GM21526 (cell line): ENCODE results near the gene HELZ2.

Source experiments
- ATAC-seq: cut with Tn5 transposase; IDR thresholded peaks from one replicate; pipeline ENCODE4 v1.9.1; 2021; ENCODE audit warnings: moderate library complexity; ENCODE audit not compliant: unreplicated experiment, low FRiP score

The HELZ2 gene

GRCh38 chr20:63539441-63540370 is 34.3 kb downstream of the HELZ2 start:
- no peak for ATAC-seq

GRCh38 chr20:63539092-63539430 is 35.0 kb downstream of the HELZ2 start:
- ATAC-seq, result no peak

GRCh38 chr20:63538204-63539091 is 35.6 kb downstream of the HELZ2 start:
- no peak for ATAC-seq

GRCh38 chr20:63537525-63538203 is 36.4 kb downstream of the HELZ2 start:
- ATAC-seq, result peak; percentile 60

GRCh38 chr20:63536997-63537524 is 37.0 kb downstream of the HELZ2 start, which contains the start of gene PTK6:
Gene PTK6, minus strand, starts transcription at chr20:63537376. Its CDS starts 62 bp downstream, at chr20:63537314.
- peak; percentile 5 for ATAC-seq

- no peak for ATAC-seq
Observed at GRCh38 chr20:63536241-63536977, 37.6 kb downstream of the HELZ2 start.

GRCh38 chr20:63534831-63535651 is 39.0 kb downstream of the HELZ2 start:
- no peak for ATAC-seq

GRCh38 chr20:63534427-63534830 is 39.6 kb downstream of the HELZ2 start:
- ATAC-seq, result no peak

GRCh38 chr20:63533871-63534393 is 40.1 kb downstream of the HELZ2 start:
- no peak for ATAC-seq

GRCh38 chr20:63533388-63533787 is 40.7 kb downstream of the HELZ2 start:
- ATAC-seq, result no peak

GRCh38 chr20:63532449-63532971 is 41.5 kb downstream of the HELZ2 start:
- ATAC-seq, result no peak

GRCh38 chr20:63531686-63532448 is 42.2 kb downstream of the HELZ2 start:
- ATAC-seq, result no peak

- ATAC-seq, result no peak
Observed at GRCh38 chr20:63530788-63531160, 43.3 kb downstream of the HELZ2 start.

GRCh38 chr20:63529861-63530787 is 43.9 kb downstream of the HELZ2 start:
- ATAC-seq, result no peak

GRCh38 chr20:63529180-63529860 is 44.7 kb downstream of the HELZ2 start:
- no peak for ATAC-seq

GRCh38 chr20:63527184-63527583 is 46.9 kb downstream of the HELZ2 start:
- no peak for ATAC-seq
